Epithelial cell of proximal tubule (primary cell): ENCODE measurements around the gene EEA1. TPM values are rescaled to one million over a fixed set of nuclear protein-coding genes. Genes with fewer than 3 reads are reported as not detected.

ENCODE experiments used
- DNase-seq: peaks from one replicate; pipeline ENCODE4 v3.0.0-alpha.2; 2011; ENCODE audit warnings: low read depth
- H3K4me3 ChIP-seq: 2 replicates; pipeline ENCODE4 v1.5.1; 2011; ENCODE audit warnings: low read depth, mild to moderate bottlenecking, low read length
- CTCF ChIP-seq: conservative IDR thresholded peaks from 2 replicates; pipeline ENCODE4 v1.5.1; 2012; ENCODE audit warnings: low read depth, mild to moderate bottlenecking, low read length
- total RNA-seq: library from RNA; depleted of rRNA; stranded (reverse); fragments of >200 nt; gene quantifications from 2 replicates; pipeline ENCODE4 v1.2.3, GENCODE V29; 2015

Gene EEA1
- total RNA-seq, 1 donor from 2014 or later, result 6.6 TPM

DNA sequence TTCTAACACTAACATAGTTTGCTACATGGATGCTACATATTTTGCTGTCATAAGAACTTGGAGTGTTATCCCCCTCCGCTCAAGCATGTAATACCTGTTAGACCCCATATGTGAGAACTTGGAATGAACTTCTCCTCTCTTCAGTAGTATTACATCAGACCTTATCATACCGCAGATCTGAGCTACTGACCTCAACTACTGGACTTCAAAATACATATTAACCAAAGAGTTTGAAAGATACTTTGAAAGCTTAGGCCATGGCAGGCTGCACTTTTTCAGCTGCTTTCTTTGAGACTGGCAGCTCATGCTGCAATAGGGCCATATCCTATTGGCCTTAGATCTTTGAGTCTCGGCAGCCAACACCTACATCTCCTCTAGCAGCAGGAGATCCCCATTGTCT lies 74.8 kb downstream of the EEA1 start:
- TF ChIP-seq CTCF, result no peak
- no peak for DNase-seq
- H3K4me3 ChIP-seq, result no peak overlapping the region

DNA sequence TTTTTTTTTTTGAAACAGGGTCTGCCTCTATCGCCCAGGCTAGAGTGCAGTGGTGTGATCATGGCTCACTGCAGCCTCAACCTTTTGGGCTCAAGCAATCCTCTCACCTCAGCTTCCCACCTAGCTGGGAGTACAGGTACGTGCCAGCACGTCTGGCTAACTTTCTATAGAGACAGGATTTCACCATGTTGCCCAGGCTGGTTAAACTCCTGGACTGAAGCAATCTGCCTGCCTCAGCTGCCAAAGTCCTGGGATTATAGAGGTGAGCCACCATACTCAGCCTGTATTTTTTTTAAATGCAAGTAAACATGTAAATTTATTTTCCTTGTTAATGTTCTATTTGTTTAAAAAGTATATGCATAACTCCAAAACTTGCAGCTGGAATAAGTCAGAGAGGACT lies 80.4 kb downstream of the EEA1 start:
- no peak overlapping the region for H3K4me3 ChIP-seq
- TF ChIP-seq CTCF, result no peak
- DNase-seq, result no peak

DNA sequence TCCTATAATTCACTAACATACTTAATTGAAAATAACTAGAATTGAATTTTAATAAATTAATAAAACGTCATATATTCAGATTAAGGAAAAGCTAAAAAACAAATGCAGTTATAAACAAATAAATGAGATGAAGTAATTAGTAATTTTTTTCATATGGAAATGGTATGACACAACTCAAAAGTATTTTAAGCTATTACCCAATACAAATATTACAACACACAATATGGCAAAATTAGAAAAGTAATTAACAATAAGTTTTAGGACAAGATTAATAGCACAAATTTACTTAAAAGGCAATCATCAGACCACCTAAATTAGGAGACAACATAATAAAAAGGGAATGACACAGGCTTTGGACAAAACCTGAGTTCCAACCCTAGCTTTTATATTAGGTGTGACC lies 81.7 kb downstream of the EEA1 start:
- no peak overlapping the region for H3K4me3 ChIP-seq
- no peak for TF ChIP-seq CTCF
- no peak for DNase-seq

DNA sequence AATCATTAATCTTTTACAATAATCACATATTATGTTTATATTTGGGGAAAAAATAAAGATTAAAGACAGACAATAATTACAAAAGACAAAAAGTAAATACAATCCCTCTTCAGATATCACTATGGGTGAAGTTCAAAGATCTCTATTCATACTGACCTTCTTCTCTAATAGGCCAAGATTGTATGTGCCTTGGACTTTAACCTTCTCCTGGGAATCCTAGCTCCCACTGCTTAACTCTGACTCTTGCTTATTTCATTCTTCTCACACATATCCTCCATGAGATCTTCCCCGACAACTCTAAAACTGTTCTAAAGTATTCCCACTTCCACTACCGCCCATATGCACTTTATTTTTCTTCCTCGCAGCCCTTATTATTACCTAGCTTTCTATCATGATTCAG lies 83.8 kb downstream of the EEA1 start:
- no peak overlapping the region for H3K4me3 ChIP-seq
- no peak for DNase-seq
- TF ChIP-seq CTCF, result no peak

- H3K4me3 ChIP-seq, result no peak overlapping the region
- no peak for DNase-seq
- no peak for TF ChIP-seq CTCF
These were observed 84.8 kb downstream of the EEA1 start for GRCh38 chr12:92844151-92844763.

GRCh38 chr12:92829686-92830282 lies 99.3 kb downstream of the EEA1 start:
- TF ChIP-seq CTCF, result no peak
- H3K4me3 ChIP-seq, result no peak overlapping the region
- DNase-seq, result no peak

DNA sequence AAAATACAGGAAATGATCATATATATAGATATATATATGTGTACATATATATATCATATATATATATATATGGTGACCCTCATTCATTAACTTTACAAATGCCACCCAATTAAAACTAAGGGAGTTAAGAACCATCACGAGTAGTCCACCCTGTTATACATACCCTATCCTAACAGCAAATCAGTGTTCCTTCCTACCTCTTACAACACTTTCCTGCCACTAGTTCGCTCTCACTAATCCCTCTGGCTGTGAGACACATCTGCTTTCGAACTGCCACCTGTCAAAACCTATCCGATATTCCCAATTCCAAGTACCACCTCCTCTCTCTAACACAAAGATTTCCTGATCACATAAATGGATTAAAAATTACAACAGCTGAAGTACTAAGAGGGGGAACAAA lies 100.5 kb downstream of the EEA1 start:
- no peak overlapping the region for H3K4me3 ChIP-seq
- no peak for DNase-seq
- TF ChIP-seq CTCF, result no peak
